Astrocyte (in vitro differentiated cells and primary cell): ENCODE results near the gene DIP2B.

Experiments
- CTCF ChIP-seq: IDR thresholded peaks from 2 replicates; pipeline ENCODE4 v1.5.1; 2011; ENCODE audit warnings: low read depth, mild to moderate bottlenecking, inconsistent platforms, low read length, moderate library complexity; ENCODE audit not compliant: insufficient read depth
- EZH2 ChIP-seq: IDR thresholded peaks from 2 replicates; pipeline ENCODE4 v1.6.1; 2012; ENCODE audit warnings: mild to moderate bottlenecking, low read length, inconsistent platforms; ENCODE audit not compliant: insufficient read depth

DNA sequence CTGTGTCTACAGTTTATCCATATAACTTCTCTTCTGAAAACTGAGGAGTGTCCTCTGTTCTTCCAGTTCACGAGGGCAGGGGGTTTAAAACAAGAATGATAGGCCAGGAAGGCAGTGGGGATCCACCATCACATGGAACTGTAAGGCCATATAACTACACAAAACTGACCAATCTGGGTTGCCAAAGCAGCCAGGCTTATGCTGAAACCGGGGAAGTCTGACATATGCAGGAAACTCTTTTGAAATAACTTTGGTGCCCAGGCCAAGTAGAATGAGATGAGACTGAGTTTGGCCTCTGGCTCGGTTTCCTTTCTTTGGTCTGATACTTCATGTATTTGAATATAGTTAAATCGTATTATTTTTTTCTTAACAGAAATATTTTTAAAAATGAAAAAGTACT is 241.1 kb downstream of the DIP2B start:
- TF ChIP-seq CTCF (no peak), EZH2 (no peak)
